Measurements from ENCODE around the gene CAMKMT. TPM values are rescaled to one million over a fixed set of nuclear protein-coding genes. Genes with fewer than 3 reads are reported as not detected.

Gene CAMKMT
- polyA plus RNA-seq, 3 donors: 4.7 to 7.8 (median 7.0) TPM

- no peak overlapping the region for H3K4me3 Mint-ChIP-seq
- H2AFZ ChIP-seq (ENCODE audit: insufficient read depth, low read depth, low read length, poor library complexity, severe bottlenecking): no peak overlapping the region
- no peaks in the 10 kb centered on the region for H3K36me3 Mint-ChIP-seq
- no peaks in the 10 kb centered on the region for H3K4me1 ChIP-seq (ENCODE audit: control insufficient read depth in 1 of 2, insufficient read depth in 2 of 2, low read length in 2 of 2)
- TF ChIP-seq CTCF (IDR thresholded peaks at IDR 0.05): no peak
- H3K9ac ChIP-seq (ENCODE audit: insufficient read depth, low read length, poor library complexity, severe bottlenecking): no peak overlapping the region
- H3K27me3 ChIP-seq (ENCODE audit: control insufficient read depth in 2 of 2, insufficient read depth in 2 of 2, low read length in 2 of 2): no peaks in the 10 kb centered on the region
- H3K4me2 ChIP-seq (replicated peaks; ENCODE audit: extremely low read depth, low read length, poor library complexity, severe bottlenecking): no peak overlapping the region
- H3K9me3 ChIP-seq (replicated peaks in 1 of 2; ENCODE audit: control insufficient read depth in 1 of 2, insufficient read depth in 1 of 2, low read length in 2 of 2): no peaks in the 10 kb centered on the region
- no peak for DNase-seq
- intact Hi-C loops (cut with micrococcal nuclease): no loop called here
- peaks cover 0 to 9% (median 3%) of the 10 kb centered on the region in 3 donors for H3K27me3 Mint-ChIP-seq (ENCODE audit: low read depth in 3 of 3)
- no peak overlapping the region for H3K27ac ChIP-seq (ENCODE audit: low read depth in 1 of 2, low read length in 2 of 2)
- H3K79me2 ChIP-seq (ENCODE audit: insufficient read depth, low read length): no peaks in the 10 kb centered on the region
- H3K27ac Mint-ChIP-seq: no peak overlapping the region
- H3K9me3 Mint-ChIP-seq: peaks cover 0 to under 1% (median 0%) of the 10 kb centered on the region in 7 donors
- WGBS (ENCODE audit: insufficient coverage): 100% methylated on average over 1 of the region's 2 CpGs
- no peak overlapping the region for H3K4me3 ChIP-seq (replicated peaks in 1 of 3; ENCODE audit: low read depth in 2 of 3, low read length in 3 of 3)
- H4K20me1 ChIP-seq (ENCODE audit: insufficient read depth, low read length): no peaks in the 10 kb centered on the region
- H3K4me1 Mint-ChIP-seq: peaks cover 4% of the 10 kb centered on the region
- no peaks in the 10 kb centered on the region for H3K36me3 ChIP-seq (replicated peaks in 1 of 2; ENCODE audit: control insufficient read depth in 1 of 2, insufficient read depth in 2 of 2, low read length in 2 of 2)
Measured at GRCh38 chr2:44688456-44689124, 326.8 kb downstream of the CAMKMT start.

- intact Hi-C loops (cut with micrococcal nuclease): no loop called here
- Histone ChIP-seq H3K9me3 (replicated peaks in 1 of 2; ENCODE audit: control insufficient read depth in 1 of 2, insufficient read depth in 1 of 2, low read length in 2 of 2) (no peaks in the 10 kb centered on the region), H3K4me3 (replicated peaks in 1 of 3; ENCODE audit: low read depth in 2 of 3, low read length in 3 of 3) (no peak overlapping the region), H3K27me3 (ENCODE audit: control insufficient read depth in 2 of 2, insufficient read depth in 2 of 2, low read length in 2 of 2) (no peaks in the 10 kb centered on the region), H3K4me1 (ENCODE audit: control insufficient read depth in 1 of 2, insufficient read depth in 2 of 2, low read length in 2 of 2) (no peaks in the 10 kb centered on the region), H3K9ac (ENCODE audit: insufficient read depth, low read length, poor library complexity, severe bottlenecking) (no peak overlapping the region), H2AFZ (ENCODE audit: insufficient read depth, low read depth, low read length, poor library complexity, severe bottlenecking) (no peak overlapping the region), H3K4me2 (replicated peaks; ENCODE audit: extremely low read depth, low read length, poor library complexity, severe bottlenecking) (no peak overlapping the region), H3K36me3 (replicated peaks in 1 of 2; ENCODE audit: control insufficient read depth in 1 of 2, insufficient read depth in 2 of 2, low read length in 2 of 2) (no peaks in the 10 kb centered on the region), H3K79me2 (ENCODE audit: insufficient read depth, low read length) (no peaks in the 10 kb centered on the region), H3K27ac (ENCODE audit: low read depth in 1 of 2, low read length in 2 of 2) (no peak overlapping the region), H4K20me1 (ENCODE audit: insufficient read depth, low read length) (no peaks in the 10 kb centered on the region)
- Mint-ChIP-seq H3K27ac (no peak overlapping the region), H3K4me1 (peaks cover 4% of the 10 kb centered on the region), H3K9me3 (peaks cover 0 to 2% (median 0%) of the 10 kb centered on the region in 7 donors), H3K27me3 (ENCODE audit: low read depth in 3 of 3) (peaks cover 0 to 6% (median 4%) of the 10 kb centered on the region in 3 donors), H3K4me3 (no peak overlapping the region), H3K36me3 (no peaks in the 10 kb centered on the region)
- TF ChIP-seq CTCF (IDR thresholded peaks at IDR 0.05): no peak
- DNase-seq: no peak
- WGBS (ENCODE audit: insufficient coverage): no CpG with 5 or more reads among the region's 1 CpG
Measured at GRCh38 chr2:44689516-44689915, 327.8 kb downstream of the CAMKMT start.
